ENCODE results near the gene FSTL5. TPM values are rescaled to one million over a fixed set of nuclear protein-coding genes. Genes with fewer than 3 reads are reported as not detected.

Gene FSTL5
- total RNA-seq, 2 experiments from 2014 or later: not detected

- CTCF ChIA-PET: no interaction called here
- Mint-ChIP-seq H3K4me3 (no peak overlapping the region), H3K27me3 (no peaks in the 10 kb centered on the region), H3K27ac (no peak overlapping the region), H3K4me1 (ENCODE audit: low read depth) (no peaks in the 10 kb centered on the region), H3K9me3 (peaks cover 3% of the 10 kb centered on the region), H3K36me3 (no peaks in the 10 kb centered on the region)
- intact Hi-C loops (cut with micrococcal nuclease): no loop called here
- no peak for DNase-seq
- POLR2A ChIA-PET: no interaction called here
Observed at GRCh38 chr4:161919442-161920220, 244.2 kb downstream of the FSTL5 start.

- POLR2A ChIA-PET: no interaction called here
- H3K27ac Mint-ChIP-seq: no peak overlapping the region
Observed at GRCh38 chr4:161916035-161916434, 247.8 kb downstream of the FSTL5 start.

GRCh38 chr4:161907590-161907955 is 256.2 kb downstream of the FSTL5 start:
- Mint-ChIP-seq H3K36me3 (no peaks in the 10 kb centered on the region), H3K9me3 (peaks cover 5% of the 10 kb centered on the region), H3K4me3 (no peak overlapping the region), H3K27ac (no peak overlapping the region), H3K27me3 (no peaks in the 10 kb centered on the region), H3K4me1 (ENCODE audit: low read depth) (no peaks in the 10 kb centered on the region)
- DNase-seq: no peak
- intact Hi-C loops (cut with micrococcal nuclease): no loop called here
- CTCF ChIA-PET: no interaction called here
- POLR2A ChIA-PET: no interaction called here

More at GRCh38 chr4:161916035-161916434, 247.8 kb downstream of the FSTL5 start:
- no peaks in the 10 kb centered on the region for H3K4me1 Mint-ChIP-seq (ENCODE audit: low read depth)
- no peaks in the 10 kb centered on the region for H3K27me3 Mint-ChIP-seq
- no peak overlapping the region for H3K4me3 Mint-ChIP-seq
- CTCF ChIA-PET: no interaction called here
- no peak for DNase-seq
- intact Hi-C loops (cut with micrococcal nuclease): no loop called here
- peaks cover 7% of the 10 kb centered on the region for H3K9me3 Mint-ChIP-seq
- no peaks in the 10 kb centered on the region for H3K36me3 Mint-ChIP-seq

GRCh38 chr4:161906836-161907589 is 256.8 kb downstream of the FSTL5 start:
- no peaks in the 10 kb centered on the region for H3K36me3 Mint-ChIP-seq
- intact Hi-C loops (cut with micrococcal nuclease): no loop called here
- no peaks in the 10 kb centered on the region for H3K27me3 Mint-ChIP-seq
- no peak overlapping the region for H3K4me3 Mint-ChIP-seq
- ChIA-PET CTCF (no interaction called here), POLR2A (no interaction called here)
- peaks cover 5% of the 10 kb centered on the region for H3K9me3 Mint-ChIP-seq
- no peaks in the 10 kb centered on the region for H3K4me1 Mint-ChIP-seq (ENCODE audit: low read depth)
- DNase-seq: no peak
- H3K27ac Mint-ChIP-seq: no peak overlapping the region

GRCh38 chr4:161900110-161900509 is 263.7 kb downstream of the FSTL5 start:
- Mint-ChIP-seq H3K4me1 (ENCODE audit: low read depth) (no peaks in the 10 kb centered on the region), H3K27me3 (no peaks in the 10 kb centered on the region), H3K9me3 (peaks cover 11% of the 10 kb centered on the region), H3K36me3 (no peaks in the 10 kb centered on the region), H3K27ac (no peak overlapping the region), H3K4me3 (no peak overlapping the region)
- no peak for DNase-seq
- CTCF ChIA-PET: no interaction called here
- intact Hi-C loops (cut with micrococcal nuclease): no loop called here
- POLR2A ChIA-PET: no interaction called here

GRCh38 chr4:161894493-161895167 is 269.2 kb downstream of the FSTL5 start:
- intact Hi-C loops (cut with micrococcal nuclease): no loop called here
- peaks cover 2% of the 10 kb centered on the region for H3K9me3 Mint-ChIP-seq
- CTCF ChIA-PET: no interaction called here
- POLR2A ChIA-PET: no interaction called here
- no peaks in the 10 kb centered on the region for H3K27me3 Mint-ChIP-seq
- H3K4me3 Mint-ChIP-seq: no peak overlapping the region
- H3K4me1 Mint-ChIP-seq (ENCODE audit: low read depth): no peaks in the 10 kb centered on the region
- no peak for DNase-seq
- no peaks in the 10 kb centered on the region for H3K36me3 Mint-ChIP-seq
- no peak overlapping the region for H3K27ac Mint-ChIP-seq

GRCh38 chr4:161894014-161894413 is 269.8 kb downstream of the FSTL5 start:
- Mint-ChIP-seq H3K9me3 (peaks cover 2% of the 10 kb centered on the region), H3K36me3 (no peaks in the 10 kb centered on the region), H3K27ac (no peak overlapping the region), H3K4me1 (ENCODE audit: low read depth) (no peaks in the 10 kb centered on the region), H3K4me3 (no peak overlapping the region), H3K27me3 (no peaks in the 10 kb centered on the region)
- POLR2A ChIA-PET: no interaction called here
- CTCF ChIA-PET: no interaction called here
- intact Hi-C loops (cut with micrococcal nuclease): no loop called here
- no peak for DNase-seq

GRCh38 chr4:161893566-161893965 is 270.2 kb downstream of the FSTL5 start:
- Mint-ChIP-seq H3K27ac (no peak overlapping the region), H3K9me3 (peaks cover 2% of the 10 kb centered on the region), H3K4me3 (no peak overlapping the region), H3K36me3 (no peaks in the 10 kb centered on the region), H3K27me3 (no peaks in the 10 kb centered on the region), H3K4me1 (ENCODE audit: low read depth) (no peaks in the 10 kb centered on the region)
- CTCF ChIA-PET: no interaction called here
- POLR2A ChIA-PET: no interaction called here
- intact Hi-C loops (cut with micrococcal nuclease): no loop called here
- no peak for DNase-seq

- no peak overlapping the region for H3K4me3 Mint-ChIP-seq
- H3K27me3 Mint-ChIP-seq: no peaks in the 10 kb centered on the region
- no peak overlapping the region for H3K27ac Mint-ChIP-seq
- peaks cover 2% of the 10 kb centered on the region for H3K9me3 Mint-ChIP-seq
- no peak for DNase-seq
- POLR2A ChIA-PET: no interaction called here
- intact Hi-C loops (cut with micrococcal nuclease): no loop called here
- H3K36me3 Mint-ChIP-seq: no peaks in the 10 kb centered on the region
- H3K4me1 Mint-ChIP-seq (ENCODE audit: low read depth): no peaks in the 10 kb centered on the region
- CTCF ChIA-PET: no interaction called here
Observed at GRCh38 chr4:161892951-161893350, 270.8 kb downstream of the FSTL5 start.

- Mint-ChIP-seq H3K36me3 (no peaks in the 10 kb centered on the region), H3K4me1 (ENCODE audit: low read depth) (no peaks in the 10 kb centered on the region), H3K4me3 (no peak overlapping the region), H3K27me3 (no peaks in the 10 kb centered on the region), H3K27ac (no peak overlapping the region), H3K9me3 (peaks cover 8% of the 10 kb centered on the region)
- ChIA-PET POLR2A (no interaction called here), CTCF (no interaction called here)
- intact Hi-C loops (cut with micrococcal nuclease): no loop called here
- DNase-seq: no peak
Observed at GRCh38 chr4:161883157-161883556, 280.6 kb downstream of the FSTL5 start.

- no peaks in the 10 kb centered on the region for H3K27me3 Mint-ChIP-seq
- intact Hi-C loops (cut with micrococcal nuclease): no loop called here
- H3K9me3 Mint-ChIP-seq: peaks cover 8% of the 10 kb centered on the region
- no peaks in the 10 kb centered on the region for H3K4me1 Mint-ChIP-seq (ENCODE audit: low read depth)
- H3K4me3 Mint-ChIP-seq: no peak overlapping the region
- POLR2A ChIA-PET: no interaction called here
- no peaks in the 10 kb centered on the region for H3K36me3 Mint-ChIP-seq
- no peak overlapping the region for H3K27ac Mint-ChIP-seq
- DNase-seq: no peak
- CTCF ChIA-PET: no interaction called here
Observed at GRCh38 chr4:161881370-161881769, 282.4 kb downstream of the FSTL5 start.

GRCh38 chr4:161869511-161869910 is 294.3 kb downstream of the FSTL5 start:
- H3K36me3 Mint-ChIP-seq: no peaks in the 10 kb centered on the region
- H3K4me3 Mint-ChIP-seq: no peak overlapping the region

More at GRCh38 chr4:161869511-161869910, 294.3 kb downstream of the FSTL5 start:
- CTCF ChIA-PET: no interaction called here
- POLR2A ChIA-PET: no interaction called here
- H3K4me1 Mint-ChIP-seq (ENCODE audit: low read depth): no peaks in the 10 kb centered on the region
- intact Hi-C loops (cut with micrococcal nuclease): no loop called here
- H3K9me3 Mint-ChIP-seq: peaks cover 5% of the 10 kb centered on the region
- DNase-seq: no peak
- no peaks in the 10 kb centered on the region for H3K27me3 Mint-ChIP-seq
- no peak overlapping the region for H3K27ac Mint-ChIP-seq
